T-helper 2 cell treated with Interferon-gamma antibody and Interleukin-4, amounts not matched to agents 100 ng/mL and 5 ng/mL, for 36 hours (primary cell): Measurements from ENCODE around the gene MAP3K7CL. TPM values are rescaled to one million over a fixed set of nuclear protein-coding genes. Genes with fewer than 3 reads are reported as not detected.
"Not testable (repeated sequence)": the region's sequence is repeated elsewhere in the genome, so short reads cannot be mapped to it uniquely, and the experiment has no call there.

Experiments
- intact Hi-C: fragments of 100-400 bp; cut with micrococcal nuclease; formaldehyde crosslinking; loops from one replicate; pipeline ENCODE4 v1.15.1; 2023
- total RNA-seq: library from RNA; stranded (reverse); gene quantifications from 2 replicates; pipeline ENCODE4 v1.2.3, GENCODE V29; 2022

MAP3K7CL gene
- total RNA-seq, 1 donor from 2014 or later = 5.1 TPM

- intact Hi-C loops = no loop called here
These were observed 36.4 kb downstream of the MAP3K7CL start for GRCh38 chr21:29166853-29167252.

GRCh38 chr21:29167481-29167880 lies 37.0 kb downstream of the MAP3K7CL start:
- intact Hi-C loops = not testable (repeated sequence)

- intact Hi-C loops = no loop called here
These were observed 38.5 kb downstream of the MAP3K7CL start for GRCh38 chr21:29168891-29169315.

GRCh38 chr21:29170944-29171343 lies 40.5 kb downstream of the MAP3K7CL start:
- intact Hi-C loops = no loop called here

- intact Hi-C loops = no loop called here
These were observed 41.8 kb downstream of the MAP3K7CL start for GRCh38 chr21:29172282-29172681.

- intact Hi-C loops = no loop called here
These were observed 44.2 kb downstream of the MAP3K7CL start for GRCh38 chr21:29174607-29175013.

- intact Hi-C loops = no loop called here
These were observed 45.1 kb downstream of the MAP3K7CL start for GRCh38 chr21:29175408-29176134.

GRCh38 chr21:29176471-29177120 lies 46.2 kb downstream of the MAP3K7CL start:
- intact Hi-C loops = no loop called here

GRCh38 chr21:29177800-29178199 lies 47.4 kb downstream of the MAP3K7CL start:
- intact Hi-C loops = no loop called here

- intact Hi-C loops = no loop called here
These were observed 48.5 kb downstream of the MAP3K7CL start for GRCh38 chr21:29178926-29179325.

GRCh38 chr21:29179503-29179902 lies 49.1 kb downstream of the MAP3K7CL start:
- intact Hi-C loops = no loop called here

- intact Hi-C loops = no loop called here
These were observed 51.5 kb downstream of the MAP3K7CL start for GRCh38 chr21:29181799-29182470.

- intact Hi-C loops = no loop called here
These were observed 52.2 kb downstream of the MAP3K7CL start for GRCh38 chr21:29182691-29183092.

- intact Hi-C loops = no loop called here
These were observed 53.6 kb downstream of the MAP3K7CL start for GRCh38 chr21:29184037-29184436.

- intact Hi-C loops = no loop called here
These were observed 54.7 kb downstream of the MAP3K7CL start for GRCh38 chr21:29185172-29185571.

- intact Hi-C loops = no loop called here
These were observed 55.2 kb downstream of the MAP3K7CL start for GRCh38 chr21:29185633-29186032.

- intact Hi-C loops = no loop called here
These were observed 55.8 kb downstream of the MAP3K7CL start for GRCh38 chr21:29186246-29186645.

- intact Hi-C loops = no loop called here
These were observed 57.5 kb downstream of the MAP3K7CL start for GRCh38 chr21:29187944-29188343.

GRCh38 chr21:29189353-29189752 lies 58.9 kb downstream of the MAP3K7CL start:
- intact Hi-C loops = no loop called here

GRCh38 chr21:29190923-29191331 lies 60.5 kb downstream of the MAP3K7CL start:
- intact Hi-C loops = no loop called here

- intact Hi-C loops = no loop called here
These were observed 62.6 kb downstream of the MAP3K7CL start for GRCh38 chr21:29193072-29193471.

- intact Hi-C loops = no loop called here
These were observed 63.5 kb downstream of the MAP3K7CL start for GRCh38 chr21:29193901-29194300.
